ENCODE data around the gene BEST2.

BEST2 gene

GRCh38 chr19:12784871-12785430, 33.4 kb downstream of the BEST2 start:
- DNase-seq (ENCODE audit: low read depth): no peak
- H3K4me3 ChIP-seq (ENCODE audit: low read depth, low read length): no peak overlapping the region
- no peak for TF ChIP-seq CTCF (IDR thresholded peaks at IDR 0.05; ENCODE audit: control insufficient read depth, extremely low read depth, insufficient read depth)

- no peak for DNase-seq (ENCODE audit: low read depth)
- H3K4me3 ChIP-seq (ENCODE audit: low read depth, low read length): no peak overlapping the region
- no peak for TF ChIP-seq CTCF (IDR thresholded peaks at IDR 0.05; ENCODE audit: control insufficient read depth, extremely low read depth, insufficient read depth)
Observed at GRCh38 chr19:12785431-12786031, 33.9 kb downstream of the BEST2 start.

- DNase-seq (ENCODE audit: low read depth): peak; percentile 82
- TF ChIP-seq CTCF (IDR thresholded peaks at IDR 0.05; ENCODE audit: control insufficient read depth, extremely low read depth, insufficient read depth): no peak
- no peak overlapping the region for H3K4me3 ChIP-seq (ENCODE audit: low read depth, low read length)
Observed at GRCh38 chr19:12786141-12786870, 34.7 kb downstream of the BEST2 start.

GRCh38 chr19:12786952-12787351, 35.4 kb downstream of the BEST2 start:
- DNase-seq (ENCODE audit: low read depth): no peak
- no peak overlapping the region for H3K4me3 ChIP-seq (ENCODE audit: low read depth, low read length)
- TF ChIP-seq CTCF (IDR thresholded peaks at IDR 0.05; ENCODE audit: control insufficient read depth, extremely low read depth, insufficient read depth): no peak

GRCh38 chr19:12787458-12787857, 35.9 kb downstream of the BEST2 start:
- no peak for TF ChIP-seq CTCF (IDR thresholded peaks at IDR 0.05; ENCODE audit: control insufficient read depth, extremely low read depth, insufficient read depth)
- DNase-seq (ENCODE audit: low read depth): no peak
- H3K4me3 ChIP-seq (ENCODE audit: low read depth, low read length): no peak overlapping the region

- DNase-seq (ENCODE audit: low read depth): no peak
- H3K4me3 ChIP-seq (ENCODE audit: low read depth, low read length): no peak overlapping the region
- TF ChIP-seq CTCF (IDR thresholded peaks at IDR 0.05; ENCODE audit: control insufficient read depth, extremely low read depth, insufficient read depth): no peak
Observed at GRCh38 chr19:12788042-12788681, 36.6 kb downstream of the BEST2 start.

Measured in LNCaP clone FGC (cell line).